DND-41 (cell line): Measurements from ENCODE around the gene BEND2.

Experiments
- CTCF ChIP-seq: IDR thresholded peaks from 2 replicates; pipeline ENCODE4 v1.5.1; 2012; ENCODE audit warnings: borderline replicate concordance, low read length, moderate library complexity, mild to moderate bottlenecking; ENCODE audit not compliant: poor library complexity, severe bottlenecking; ENCODE audit errors: extremely low read depth
- EZH2 ChIP-seq: IDR thresholded peaks from 3 replicates; pipeline ENCODE4 v1.6.1; 2012; ENCODE audit warnings: borderline replicate concordance, low read depth, mild to moderate bottlenecking, moderate library complexity, low read length, inconsistent platforms; ENCODE audit not compliant: severe bottlenecking

- TF ChIP-seq CTCF (no peak), EZH2 (no peak)
These were observed 32.1 kb upstream of the BEND2 start for GRCh38 chrX:18252644-18253359.
